Measurements from ENCODE around the gene ESCO1.
"Not testable (repeated sequence)": the region's sequence is repeated elsewhere in the genome, so short reads cannot be mapped to it uniquely, and the experiment has no call there.

The ESCO1 gene

GRCh38 chr18:21600526-21601410 is at the start of gene ESCO1:
ESCO1 (minus strand) TSS chr18:21600704; CDS start chr18:21574843, 25,861 bp downstream.
- DNase-seq, result peak; percentile 98

GRCh38 chr18:21640375-21640774 is 39.9 kb upstream of the ESCO1 start:
- not testable (repeated sequence) for DNase-seq

- DNase-seq, result no peak
Observed at GRCh38 chr18:21638822-21639221, 38.3 kb upstream of the ESCO1 start.

GRCh38 chr18:21636769-21637168 is 36.3 kb upstream of the ESCO1 start:
- no peak for DNase-seq

GRCh38 chr18:21634588-21635199 is 34.2 kb upstream of the ESCO1 start:
- DNase-seq, result no peak

GRCh38 chr18:21632393-21632792 is 31.9 kb upstream of the ESCO1 start:
- no peak for DNase-seq

GRCh38 chr18:21629089-21629832 is 28.8 kb upstream of the ESCO1 start:
- DNase-seq, result no peak

GRCh38 chr18:21621640-21622039 is 21.1 kb upstream of the ESCO1 start:
- DNase-seq, result not testable (repeated sequence)

GRCh38 chr18:21612125-21613039 is 11.9 kb upstream of the ESCO1 start, which contains the start of gene SNRPD1:
SNRPD1 (plus strand) TSS chr18:21612314; CDS start chr18:21612430, 116 bp downstream.
- peak; percentile 93 for DNase-seq

GRCh38 chr18:21611401-21612124 is 11.1 kb upstream of the ESCO1 start:
- not testable (repeated sequence) for DNase-seq

- no peak for DNase-seq
Observed at GRCh38 chr18:21605213-21605612, 4.7 kb upstream of the ESCO1 start.

GRCh38 chr18:21604671-21605070 is 4.2 kb upstream of the ESCO1 start:
- DNase-seq, result no peak

- DNase-seq, result no peak
Observed at GRCh38 chr18:21602299-21602587, 1.7 kb upstream of the ESCO1 start.

GRCh38 chr18:21599585-21600525 is 649 bp downstream of the ESCO1 start:
- DNase-seq, result peak; percentile 41

GRCh38 chr18:21598726-21599584 is 1.5 kb downstream of the ESCO1 start:
- peak; percentile 26 for DNase-seq

- no peak for DNase-seq
Observed at GRCh38 chr18:21597620-21598019, 2.9 kb downstream of the ESCO1 start.

- DNase-seq, result no peak
Observed at GRCh38 chr18:21593540-21594257, 6.8 kb downstream of the ESCO1 start.

- DNase-seq, result not testable (repeated sequence)
Observed at GRCh38 chr18:21592361-21592760, 8.1 kb downstream of the ESCO1 start.

GRCh38 chr18:21584391-21584790 is 16.1 kb downstream of the ESCO1 start:
- no peak for DNase-seq

All from NCI-H82 (cell line).